Endothelial cell of umbilical vein (primary cell): Measurements from ENCODE around the gene TTC9. TPM values are rescaled to one million over a fixed set of nuclear protein-coding genes. Genes with fewer than 3 reads are reported as not detected.

Source experiments
- BruUV-seq: library from RNA; stranded (reverse); fragments of 400-500 nt; replicated peaks from 2 replicates; lab custom pipeline; 2021; lab: Mats Ljungman, UMichigan
- CTCF ChIA-PET: fragments of 300-600, 350-600 bp; sonication (Branson Sonifier 250); formaldehyde crosslinking; loops from one replicate; lab custom pipeline; 2021; ENCODE audit warnings: antibody characterized with exemption, inconsistent platforms; lab: Charles Lee
- POLR2A ChIA-PET: fragments of 300-600, 350-600 bp; sonication (Branson Sonifier 250); formaldehyde crosslinking; loops from one replicate; lab custom pipeline; 2021; ENCODE audit warnings: antibody characterized with exemption, inconsistent platforms; lab: Charles Lee
- DNase-seq: peaks from one replicate; pipeline ENCODE4 v3.0.0-alpha.2; 2011; ENCODE audit warnings: low read depth, low spot score
- FAIRE-seq: peaks from 2 replicates; lab custom pipeline; 2011; peaks lifted over from hg19 to GRCh38; lab: Jason Lieb, UNC
- H2AFZ ChIP-seq: 2 replicates; pipeline ENCODE4 v1.6.0; 2012; ENCODE audit warnings: low read depth, low read length, control low read depth, inconsistent platforms
- H3K27ac ChIP-seq: 2 replicates; pipeline ENCODE4 v1.5.1; 2011; ENCODE audit warnings: low read depth, mild to moderate bottlenecking, control low read depth, low read length, moderate library complexity; ENCODE audit not compliant: insufficient read depth
- H3K27me3 ChIP-seq, 2 experiments: 2 replicates each; pipeline versions ENCODE4 v1.6.0 to v1.6.1; 2011; ENCODE audit warnings: low read length in 2 of 2, mixed read lengths in 1 of 2; ENCODE audit not compliant: control insufficient read depth in 2 of 2, insufficient read depth in 2 of 2
- H3K36me3 ChIP-seq, 2 experiments: 2 replicates in 1 of 2; 3 replicates in 1 of 2; pipeline ENCODE4 v1.5.1; 2011; ENCODE audit warnings: low read length in 2 of 2, mild to moderate bottlenecking in 1 of 2, moderate library complexity in 1 of 2; ENCODE audit not compliant: control insufficient read depth in 2 of 2, insufficient read depth in 2 of 2; ENCODE audit errors: extremely low read depth in 1 of 2
- H3K4me1 ChIP-seq: 3 replicates; pipeline ENCODE4 v1.5.1; 2011; ENCODE audit warnings: mild to moderate bottlenecking, low read length; ENCODE audit not compliant: control insufficient read depth, insufficient read depth; ENCODE audit errors: extremely low read depth
- H3K4me2 ChIP-seq: 2 replicates; pipeline ENCODE4 v1.6.1; 2011; ENCODE audit warnings: low read length, control low read depth, mixed read lengths; ENCODE audit not compliant: insufficient read depth
- H3K4me3 ChIP-seq, 3 experiments: fragments of 200-600 bp in 1 of 3; sonication (generic), shearing (Covaris generic) in 1 of 3; replicated peaks in 1 of 3; 2 replicates each; pipeline ENCODE4 v1.5.1; 2011 to 2016; ENCODE audit warnings: control low read depth in 3 of 3, low read length in 3 of 3, mild to moderate bottlenecking in 2 of 3, inconsistent platforms in 1 of 3, low read depth in 1 of 3, moderate library complexity in 1 of 3; ENCODE audit not compliant: insufficient read depth in 1 of 3
- H3K79me2 ChIP-seq: 2 replicates; pipeline ENCODE4 v1.6.0; 2012; ENCODE audit warnings: low read length, inconsistent platforms; ENCODE audit not compliant: control insufficient read depth, insufficient read depth
- H3K9ac ChIP-seq: replicated peaks from 2 replicates; pipeline ENCODE3; 2011; ENCODE audit warnings: low read length, control low read depth; ENCODE audit not compliant: insufficient read depth; ENCODE audit errors: extremely low read depth
- H3K9me1 ChIP-seq: replicated peaks from 3 replicates; pipeline ENCODE4 v1.6.0; 2011; ENCODE audit warnings: mild to moderate bottlenecking, low read length; ENCODE audit not compliant: control insufficient read depth, insufficient read depth; ENCODE audit errors: extremely low read depth
- H3K9me3 ChIP-seq: replicated peaks from 2 replicates; pipeline ENCODE4 v1.5.1; 2012; ENCODE audit warnings: low read length, inconsistent platforms; ENCODE audit not compliant: control insufficient read depth, insufficient read depth
- H4K20me1 ChIP-seq: replicated peaks from 2 replicates; pipeline ENCODE3; 2011; ENCODE audit warnings: mild to moderate bottlenecking, low read length; ENCODE audit not compliant: control insufficient read depth, insufficient read depth; ENCODE audit errors: extremely low read depth
- CTCF ChIP-seq, 2 donors: IDR thresholded peaks; 1 replicate in 1 of 2; 2 replicates in 1 of 2; pipeline ENCODE4 v1.5.1; 2011; ENCODE audit warnings: low read length in 2 of 2, mild to moderate bottlenecking in 2 of 2, moderate library complexity in 2 of 2, control low read depth in 1 of 2, inconsistent platforms in 1 of 2, low read depth in 1 of 2; ENCODE audit not compliant: insufficient read depth in 1 of 2; ENCODE audit errors: extremely low read depth in 1 of 2
- EZH2 ChIP-seq: IDR thresholded peaks from 2 replicates; pipeline ENCODE4 v1.6.1; 2012; ENCODE audit warnings: borderline replicate concordance, low read depth, mild to moderate bottlenecking, moderate library complexity, low read length, inconsistent platforms; ENCODE audit not compliant: severe bottlenecking
- FOS ChIP-seq: IDR thresholded peaks from 2 replicates; pipeline ENCODE4 v1.6.1; 2011; ENCODE audit warnings: mild to moderate bottlenecking, low read length, moderate library complexity, borderline replicate concordance; ENCODE audit not compliant: insufficient read depth
- GATA2 ChIP-seq: IDR thresholded peaks from 2 replicates; pipeline ENCODE4 v1.7.0; 2011; ENCODE audit warnings: low read depth, mild to moderate bottlenecking, moderate library complexity, mixed read lengths, low read length; ENCODE audit not compliant: insufficient read length, insufficient read depth
- JUN ChIP-seq: IDR thresholded peaks from 2 replicates; pipeline ENCODE4 v1.6.1; 2011; ENCODE audit warnings: borderline replicate concordance, low read depth; ENCODE audit not compliant: insufficient read length, insufficient read depth
- MAX ChIP-seq: IDR thresholded peaks from 2 replicates; pipeline ENCODE4 v1.6.1; 2011; ENCODE audit not compliant: insufficient read depth, insufficient read length
- MYC ChIP-seq: IDR thresholded peaks from one replicate; pipeline ENCODE4 v1.6.1; 2011; ENCODE audit warnings: mild to moderate bottlenecking, low read depth, low read length
- POLR2A ChIP-seq: IDR thresholded peaks from 2 replicates; pipeline ENCODE4 v1.6.1; 2012; ENCODE audit warnings: low read depth, mild to moderate bottlenecking, control low read depth, low read length
- POLR2AphosphoS5 ChIP-seq: IDR thresholded peaks from 2 replicates; pipeline ENCODE4 v1.6.1; 2012; ENCODE audit warnings: low read depth, mild to moderate bottlenecking, control low read depth, low read length, moderate library complexity; ENCODE audit not compliant: insufficient read depth
- dilution Hi-C: fragments of 300-500 bp; cut with MboI; formaldehyde crosslinking; loops from one replicate; pipeline ENCODE4 v1.15.0; 2019; ENCODE audit warnings: low sequenced_read_pairs; ENCODE audit not compliant: extremely low pct_ligation_motif_present
- intact Hi-C: fragments of 100-400 bp; cut with micrococcal nuclease; formaldehyde crosslinking; loops from one replicate; pipeline ENCODE4 v1.10.0; 2022
- polyA plus RNA-seq, 4 experiments: library from polyadenylated mRNA; depleted of rRNA in 3 of 4; stranded (reverse) in 3 of 4; unstranded in 1 of 4; fragments of >200 nt; gene quantifications; 2 replicates each; pipeline versions ENCODE4 v1.2.1 to v1.2.3, GENCODE V29; 2011 to 2012; ENCODE audit warnings: missing spikeins in 1 of 4
- total RNA-seq: library from RNA; stranded (reverse); gene quantifications from 2 replicates; pipeline ENCODE4 v1.2.3, GENCODE V29; 2021

The TTC9 gene
- total and polyA plus RNA-seq, 2 donors (not counting 3 experiments of a cell fraction or from before 2014, with no cell fraction given): 0.06 TPM; not detected in 1

- Histone ChIP-seq H3K9me3 (no peaks in the 10 kb centered on the region), H3K27me3 (no peaks in the 10 kb centered on the region), H3K4me2 (no peak overlapping the region), H4K20me1 (no peaks in the 10 kb centered on the region), H2AFZ (no peak overlapping the region), H3K9me1 (no peaks in the 10 kb centered on the region), H3K36me3 (no peaks in the 10 kb centered on the region), H3K4me1 (no peaks in the 10 kb centered on the region), H3K27ac (no peak overlapping the region), H3K9ac (no peak overlapping the region), H3K4me3 (no peak overlapping the region), H3K79me2 (no peaks in the 10 kb centered on the region)
- CTCF ChIA-PET: no interaction called here
- intact Hi-C loops: no loop called here
- FAIRE-seq (no peak), DNase-seq (no peak)
- dilution Hi-C loops: no loop called here
- POLR2A ChIA-PET: no interaction called here
- no TSS peak for BruUV-seq
- TF ChIP-seq MYC (no peak), GATA2 (no peak), POLR2AphosphoS5 (no peak), EZH2 (no peak), MAX (no peak), JUN (no peak), POLR2A (no peak), FOS (no peak), CTCF (IDR thresholded peaks at IDR 0.05; ENCODE audit: extremely low read depth in 1 of 2, insufficient read depth in 1 of 2, low read depth in 1 of 2, low read length in 2 of 2) (no peak)
Observed at GRCh38 chr14:70665448-70666360, 24.0 kb downstream of the TTC9 start.
